ENCODE measurements around the gene SERPINB8. TPM values are rescaled to one million over a fixed set of nuclear protein-coding genes. Genes with fewer than 3 reads are reported as not detected.

Gene SERPINB8
- total and polyA plus RNA-seq, 2 donors (not counting 3 experiments of a cell fraction or from before 2014, with no cell fraction given) = 15.3 to 25.7 TPM

DNA sequence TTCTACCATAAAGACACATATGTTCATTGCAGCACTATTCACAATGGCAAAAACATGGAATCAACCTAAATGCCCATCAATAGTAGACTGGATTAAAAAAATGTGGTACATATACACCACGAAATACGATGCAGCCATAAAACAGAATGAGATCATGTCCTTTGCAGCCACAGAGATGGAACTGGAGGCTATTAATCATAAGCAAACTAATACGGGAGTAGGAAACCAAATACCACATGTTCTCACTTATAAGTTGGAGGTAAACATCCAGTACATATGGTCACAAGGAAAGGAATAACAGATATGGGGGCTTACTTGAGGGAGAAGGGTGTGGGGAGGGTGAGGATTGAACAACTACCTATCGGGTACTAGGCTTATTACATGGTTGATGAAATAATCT is 13.1 kb upstream of the SERPINB8 start:
- POLR2A ChIA-PET = no interaction called here
- CTCF ChIA-PET = no interaction called here
- no peaks in the 10 kb centered on the region for H3K79me2 ChIP-seq (ENCODE audit: control insufficient read depth, insufficient read depth, low read length)
- no peak overlapping the region for H3K27ac ChIP-seq (ENCODE audit: insufficient read depth, low read depth, low read length)
- H3K4me2 ChIP-seq (ENCODE audit: insufficient read depth, low read length) = no peak overlapping the region
- no peaks in the 10 kb centered on the region for H3K9me3 ChIP-seq (replicated peaks; ENCODE audit: control insufficient read depth, insufficient read depth, low read length)
- H3K4me3 ChIP-seq (replicated peaks in 1 of 3; ENCODE audit: insufficient read depth in 1 of 3, low read depth in 1 of 3, low read length in 3 of 3) = no peak overlapping the region
- no peaks in the 10 kb centered on the region for H3K4me1 ChIP-seq (ENCODE audit: control insufficient read depth, extremely low read depth, insufficient read depth, low read length)
- TF ChIP-seq EZH2 (IDR thresholded peaks at IDR 0.05; ENCODE audit: borderline replicate concordance, low read depth, low read length, severe bottlenecking) (no peak), JUN (IDR thresholded peaks at IDR 0.05; ENCODE audit: borderline replicate concordance, insufficient read depth, insufficient read length, low read depth) (no peak), POLR2AphosphoS5 (IDR thresholded peaks at IDR 0.05; ENCODE audit: insufficient read depth, low read depth, low read length) (no peak)
- BruUV-seq (replicated peaks) = no TSS peak
- H3K27me3 ChIP-seq (ENCODE audit: control insufficient read depth in 2 of 2, insufficient read depth in 2 of 2, low read length in 2 of 2) = peaks cover 17 to 51% of the 10 kb centered on the region in 2 experiments
- no peak overlapping the region for H3K9ac ChIP-seq (replicated peaks; ENCODE audit: extremely low read depth, insufficient read depth, low read length)
- no peak for DNase-seq (ENCODE audit: low read depth, low spot score)
- FAIRE-seq = no peak
- intact Hi-C loops (cut with micrococcal nuclease) (no loop called here), dilution Hi-C loops (cut with MboI; ENCODE audit: extremely low pct_ligation_motif_present, low sequenced_read_pairs) (no loop called here)
- H4K20me1 ChIP-seq (replicated peaks; ENCODE audit: control insufficient read depth, extremely low read depth, insufficient read depth, low read length) = no peaks in the 10 kb centered on the region
- H3K9me1 ChIP-seq (replicated peaks; ENCODE audit: control insufficient read depth, extremely low read depth, insufficient read depth, low read length) = no peaks in the 10 kb centered on the region
- no peaks in the 10 kb centered on the region for H3K36me3 ChIP-seq (ENCODE audit: control insufficient read depth in 2 of 2, extremely low read depth in 1 of 2, insufficient read depth in 2 of 2, low read length in 2 of 2)
- H2AFZ ChIP-seq (ENCODE audit: low read depth, low read length) = no peak overlapping the region

DNA sequence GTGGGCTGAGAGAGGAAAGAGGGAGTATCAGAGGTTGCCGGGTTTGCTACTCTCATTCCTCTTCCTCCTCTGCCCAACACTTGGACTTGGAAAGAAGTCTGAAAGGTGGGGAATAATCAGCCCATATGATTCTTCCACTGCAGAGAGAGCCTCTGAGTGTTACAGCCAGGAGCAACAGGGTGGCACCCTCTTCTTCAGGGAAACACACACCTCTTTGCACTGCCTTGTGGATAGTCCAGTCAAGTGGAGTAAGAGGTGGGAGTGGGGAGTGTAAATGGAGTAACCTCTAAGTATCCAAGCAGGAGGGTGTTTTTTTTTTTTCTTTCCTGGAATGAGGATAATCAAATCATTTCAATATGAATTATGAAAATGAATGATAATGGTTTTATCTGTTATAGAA is 9.0 kb upstream of the SERPINB8 start:
- no TSS peak for BruUV-seq (replicated peaks)
- H3K9ac ChIP-seq (replicated peaks; ENCODE audit: extremely low read depth, insufficient read depth, low read length) = no peak overlapping the region
- H3K9me1 ChIP-seq (replicated peaks; ENCODE audit: control insufficient read depth, extremely low read depth, insufficient read depth, low read length) = no peaks in the 10 kb centered on the region
- no peak overlapping the region for H3K4me3 ChIP-seq (replicated peaks in 1 of 3; ENCODE audit: insufficient read depth in 1 of 3, low read depth in 1 of 3, low read length in 3 of 3)
- ChIA-PET CTCF (interaction anchor here (2.1 kb wide), 1 partner anchor 33 kb away, joined by 8 read pairs; no protein-coding TSS in a partner anchor), POLR2A (no interaction called here)
- no peaks in the 10 kb centered on the region for H3K36me3 ChIP-seq (ENCODE audit: control insufficient read depth in 2 of 2, extremely low read depth in 1 of 2, insufficient read depth in 2 of 2, low read length in 2 of 2)
- no peaks in the 10 kb centered on the region for H3K79me2 ChIP-seq (ENCODE audit: control insufficient read depth, insufficient read depth, low read length)
- peaks cover 18 to 51% of the 10 kb centered on the region in 2 experiments for H3K27me3 ChIP-seq (ENCODE audit: control insufficient read depth in 2 of 2, insufficient read depth in 2 of 2, low read length in 2 of 2)
- FAIRE-seq (no peak), DNase-seq (ENCODE audit: low read depth, low spot score) (no peak)
- H3K4me1 ChIP-seq (ENCODE audit: control insufficient read depth, extremely low read depth, insufficient read depth, low read length) = no peaks in the 10 kb centered on the region
- no peaks in the 10 kb centered on the region for H4K20me1 ChIP-seq (replicated peaks; ENCODE audit: control insufficient read depth, extremely low read depth, insufficient read depth, low read length)
- H2AFZ ChIP-seq (ENCODE audit: low read depth, low read length) = no peak overlapping the region
- dilution Hi-C loops (cut with MboI; ENCODE audit: extremely low pct_ligation_motif_present, low sequenced_read_pairs) (no loop called here), intact Hi-C loops (cut with micrococcal nuclease) (no loop called here)
- H3K4me2 ChIP-seq (ENCODE audit: insufficient read depth, low read length) = no peak overlapping the region
- H3K27ac ChIP-seq (ENCODE audit: insufficient read depth, low read depth, low read length) = no peak overlapping the region
- TF ChIP-seq POLR2A (IDR thresholded peaks at IDR 0.05; ENCODE audit: low read depth, low read length) (no peak), MYC (IDR thresholded peaks at IDR 0.05; ENCODE audit: low read depth, low read length) (no peak), JUN (IDR thresholded peaks at IDR 0.05; ENCODE audit: borderline replicate concordance, insufficient read depth, insufficient read length, low read depth) (no peak), FOS (IDR thresholded peaks at IDR 0.05; ENCODE audit: borderline replicate concordance, insufficient read depth, low read length) (no peak)
- TF ChIP-seq, protein P1, sequence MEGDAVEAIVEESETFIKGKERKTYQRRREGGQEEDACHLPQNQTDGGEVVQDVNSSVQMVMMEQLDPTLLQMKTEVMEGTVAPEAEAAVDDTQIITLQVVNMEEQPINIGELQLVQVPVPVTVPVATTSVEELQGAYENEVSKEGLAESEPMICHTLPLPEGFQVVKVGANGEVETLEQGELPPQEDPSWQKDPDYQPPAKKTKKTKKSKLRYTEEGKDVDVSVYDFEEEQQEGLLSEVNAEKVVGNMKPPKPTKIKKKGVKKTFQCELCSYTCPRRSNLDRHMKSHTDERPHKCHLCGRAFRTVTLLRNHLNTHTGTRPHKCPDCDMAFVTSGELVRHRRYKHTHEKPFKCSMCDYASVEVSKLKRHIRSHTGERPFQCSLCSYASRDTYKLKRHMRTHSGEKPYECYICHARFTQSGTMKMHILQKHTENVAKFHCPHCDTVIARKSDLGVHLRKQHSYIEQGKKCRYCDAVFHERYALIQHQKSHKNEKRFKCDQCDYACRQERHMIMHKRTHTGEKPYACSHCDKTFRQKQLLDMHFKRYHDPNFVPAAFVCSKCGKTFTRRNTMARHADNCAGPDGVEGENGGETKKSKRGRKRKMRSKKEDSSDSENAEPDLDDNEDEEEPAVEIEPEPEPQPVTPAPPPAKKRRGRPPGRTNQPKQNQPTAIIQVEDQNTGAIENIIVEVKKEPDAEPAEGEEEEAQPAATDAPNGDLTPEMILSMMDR (IDR thresholded peaks at IDR 0.05; ENCODE audit: extremely low read depth in 1 of 2, insufficient read depth in 1 of 2, low read depth in 1 of 2, low read length in 2 of 2) = no peak
- no peaks in the 10 kb centered on the region for H3K9me3 ChIP-seq (replicated peaks; ENCODE audit: control insufficient read depth, insufficient read depth, low read length)
